ENCODE measurements around the gene JPH3.

JPH3 gene

GRCh38 chr16:87602001-87602775 is at the start of gene JPH3:
TSS of gene JPH3 (plus strand) at chr16:87602508. CDS start at chr16:87603147, 639 bp downstream.
- TF ChIP-seq GATA3 (IDR thresholded peaks at IDR 0.05; ENCODE audit: low read depth, low read length) (no peak), GATA2 (IDR thresholded peaks at IDR 0.05; ENCODE audit: low read depth, low read length) (no peak)

- no peak for TF ChIP-seq GATA2 (IDR thresholded peaks at IDR 0.05; ENCODE audit: low read depth, low read length)
- TF ChIP-seq GATA3 (IDR thresholded peaks at IDR 0.05; ENCODE audit: low read depth, low read length): no peak
Observed at GRCh38 chr16:87552772-87553573, 49.3 kb upstream of the JPH3 start.

- no peak for TF ChIP-seq GATA3 (IDR thresholded peaks at IDR 0.05; ENCODE audit: low read depth, low read length)
- no peak for TF ChIP-seq GATA2 (IDR thresholded peaks at IDR 0.05; ENCODE audit: low read depth, low read length)
Observed at GRCh38 chr16:87554754-87555427, 47.4 kb upstream of the JPH3 start.

GRCh38 chr16:87555647-87556046 is 46.7 kb upstream of the JPH3 start:
- no peak for TF ChIP-seq GATA2 (IDR thresholded peaks at IDR 0.05; ENCODE audit: low read depth, low read length)
- no peak for TF ChIP-seq GATA3 (IDR thresholded peaks at IDR 0.05; ENCODE audit: low read depth, low read length)

- TF ChIP-seq GATA3 (IDR thresholded peaks at IDR 0.05; ENCODE audit: low read depth, low read length): no peak
- no peak for TF ChIP-seq GATA2 (IDR thresholded peaks at IDR 0.05; ENCODE audit: low read depth, low read length)
Observed at GRCh38 chr16:87556941-87557459, 45.3 kb upstream of the JPH3 start.

GRCh38 chr16:87558682-87559081 is 43.6 kb upstream of the JPH3 start:
- TF ChIP-seq GATA2 (IDR thresholded peaks at IDR 0.05; ENCODE audit: low read depth, low read length): no peak
- TF ChIP-seq GATA3 (IDR thresholded peaks at IDR 0.05; ENCODE audit: low read depth, low read length): no peak

GRCh38 chr16:87559945-87560344 is 42.4 kb upstream of the JPH3 start:
- no peak for TF ChIP-seq GATA2 (IDR thresholded peaks at IDR 0.05; ENCODE audit: low read depth, low read length)

GRCh38 chr16:87560428-87561199 is 41.7 kb upstream of the JPH3 start:
- no peak for TF ChIP-seq GATA3 (IDR thresholded peaks at IDR 0.05; ENCODE audit: low read depth, low read length)
- TF ChIP-seq GATA2 (IDR thresholded peaks at IDR 0.05; ENCODE audit: low read depth, low read length): no peak

- no peak for TF ChIP-seq GATA2 (IDR thresholded peaks at IDR 0.05; ENCODE audit: low read depth, low read length)
Observed at GRCh38 chr16:87561200-87562105, 40.9 kb upstream of the JPH3 start.

GRCh38 chr16:87562201-87562600 is 40.1 kb upstream of the JPH3 start:
- TF ChIP-seq GATA2 (IDR thresholded peaks at IDR 0.05; ENCODE audit: low read depth, low read length) (no peak), GATA3 (IDR thresholded peaks at IDR 0.05; ENCODE audit: low read depth, low read length) (no peak)

- TF ChIP-seq GATA2 (IDR thresholded peaks at IDR 0.05; ENCODE audit: low read depth, low read length) (no peak), GATA3 (IDR thresholded peaks at IDR 0.05; ENCODE audit: low read depth, low read length) (no peak)
Observed at GRCh38 chr16:87563022-87563421, 39.3 kb upstream of the JPH3 start.

- TF ChIP-seq GATA3 (IDR thresholded peaks at IDR 0.05; ENCODE audit: low read depth, low read length) (no peak), GATA2 (IDR thresholded peaks at IDR 0.05; ENCODE audit: low read depth, low read length) (no peak)
Observed at GRCh38 chr16:87563714-87564523, 38.4 kb upstream of the JPH3 start.

Data from SH-SY5Y (cell line).